K562 (cell line): ENCODE measurements around the gene FXYD1. TPM values are rescaled to one million over a fixed set of nuclear protein-coding genes. Genes with fewer than 3 reads are reported as not detected.
A peak's percentile ranks its signal among the peaks of the same experiment; 100 is the strongest.

ENCODE experiments used
- ARID2 ChIP-seq: fragments of 450-650 bp; IDR thresholded peaks from 2 replicates; pipeline ENCODE4 v1.6.1; 2017; ENCODE audit warnings: antibody characterized with exemption, mild to moderate bottlenecking
- BCOR ChIP-seq: fragments of 450-650 bp; IDR thresholded peaks from 2 replicates; pipeline ENCODE4 v1.6.1; 2016
- CTBP1 ChIP-seq: fragments of 450-650 bp; IDR thresholded peaks from 2 replicates; pipeline ENCODE4 v1.6.1; 2016; ENCODE audit warnings: borderline replicate concordance
- HSF4 ChIP-seq: fragments of 250-450 bp; sonication (Bioruptor Pico); IDR thresholded peaks from 2 replicates; pipeline ENCODE4 v2.1.2; 2022; ENCODE audit warnings: mild to moderate bottlenecking, moderate library complexity, borderline replicate concordance
- JUND ChIP-seq, 2 experiments: IDR thresholded peaks; 2 replicates in 1 of 2; 3 replicates in 1 of 2; pipeline ENCODE4 v1.6.1; 2011; ENCODE audit warnings: borderline replicate concordance in 2 of 2, low read depth in 2 of 2, low read length in 2 of 2, improper control_type of control experiment in 1 of 2, missing biosample characterization in 1 of 2, missing genetic modification characterization in 1 of 2, missing genetic modification reagents in 1 of 2
- MYBL2 ChIP-seq, 2 experiments: fragments of 450-650 bp in 1 of 2; sonication (generic) in 1 of 2; formaldehyde crosslinking in 1 of 2; IDR thresholded peaks; 2 replicates each; pipeline versions ENCODE4 v1.6.1 to v1.8.1; 2017 to 2022; ENCODE audit warnings: borderline replicate concordance in 1 of 2, inconsistent platforms in 1 of 2, low read depth in 1 of 2, mild to moderate bottlenecking in 1 of 2, missing genetic modification reagents in 1 of 2, moderate library complexity in 1 of 2
- NBN ChIP-seq: fragments of 450-650 bp; IDR thresholded peaks from 2 replicates; pipeline ENCODE4 v1.6.1; 2016; ENCODE audit warnings: low read depth, mild to moderate bottlenecking
- PHB2 ChIP-seq: fragments of 450-650 bp; IDR thresholded peaks from 2 replicates; pipeline ENCODE4 v1.6.1; 2017; ENCODE audit warnings: low read depth
- SMC3 ChIP-seq: conservative IDR thresholded peaks from 2 replicates; pipeline ENCODE4 v1.6.1; 2011; ENCODE audit warnings: low read depth, low read length, improper control_type of control experiment; ENCODE audit not compliant: insufficient read depth
- TGIF2 ChIP-seq: sonication (generic); formaldehyde crosslinking; IDR thresholded peaks from 2 replicates; pipeline ENCODE4 v1.8.1; 2022; ENCODE audit warnings: mild to moderate bottlenecking, missing genetic modification reagents, moderate library complexity
- XRCC5 ChIP-seq: fragments of 200-400 bp; formaldehyde crosslinking; IDR thresholded peaks from 2 replicates; pipeline ENCODE4 v1.6.1; 2017; ENCODE audit warnings: low read depth, mild to moderate bottlenecking, low read length
- ZBTB17 ChIP-seq: fragments of 450-650 bp; formaldehyde crosslinking; IDR thresholded peaks from 2 replicates; pipeline ENCODE4 v1.4.0; 2020; ENCODE audit warnings: mild to moderate bottlenecking
- polyA plus RNA-seq, 8 experiments: library from polyadenylated mRNA; depleted of rRNA in 4 of 8; stranded (reverse) in 5 of 8; unstranded in 3 of 8; fragments of >200 nt; fragmentation: Nextera tagmentation in 2 of 8; fragmentation: Illumina TruSeq in 1 of 8; extraction: Ambion mirVana in 2 of 8; extraction: Trizol in 1 of 8; gene quantifications; 2 replicates each; pipeline versions ENCODE4 v1.2.1 to v1.2.3, GENCODE V29; 2011 to 2014; ENCODE audit warnings: inconsistent platforms in 1 of 8, missing spikeins in 1 of 8
- total RNA-seq, 7 experiments: library from RNA; depleted of rRNA in 6 of 7; stranded (reverse); fragments of >200 nt in 6 of 7; fragmentation: Illumina TruSeq in 2 of 7; extraction: Trizol in 2 of 7; gene quantifications; 2 replicates each; pipeline versions ENCODE4 v1.2.1 to v1.2.3, GENCODE V29; 2011 to 2021; ENCODE audit warnings: low replicate concordance in 1 of 7
- TF ChIP-seq, protein P1 (sequence below): IDR thresholded peaks from 2 replicates; pipeline ENCODE4 v1.6.1; 2011; ENCODE audit warnings: borderline replicate concordance, low read depth, mild to moderate bottlenecking, moderate library complexity, low read length; ENCODE audit not compliant: insufficient read depth, poor library complexity, severe bottlenecking
- TF ChIP-seq, protein P2 (sequence below): fragments of 450-650 bp; IDR thresholded peaks from 2 replicates; pipeline ENCODE4 v1.6.1; 2016; ENCODE audit warnings: borderline replicate concordance
- TF ChIP-seq, protein P3 (sequence below): conservative IDR thresholded peaks from 2 replicates; pipeline ENCODE4 v1.6.1; 2011; ENCODE audit warnings: low read depth, mild to moderate bottlenecking, low read length; ENCODE audit not compliant: control insufficient read depth
- TF ChIP-seq, protein P4 (sequence below): fragments of 250-450 bp; sonication (Bioruptor Pico); IDR thresholded peaks from 2 replicates; pipeline ENCODE4 v1.4.0; 2020; ENCODE audit warnings: mild to moderate bottlenecking, moderate library complexity

The FXYD1 gene
- total and polyA plus RNA-seq, 9 of the 15 experiments (the other 6 are each of a cell fraction or from before 2014, with no cell fraction given) = 0.40 to 3.2 (median 1.8) TPM; not detected in 3

DNA sequence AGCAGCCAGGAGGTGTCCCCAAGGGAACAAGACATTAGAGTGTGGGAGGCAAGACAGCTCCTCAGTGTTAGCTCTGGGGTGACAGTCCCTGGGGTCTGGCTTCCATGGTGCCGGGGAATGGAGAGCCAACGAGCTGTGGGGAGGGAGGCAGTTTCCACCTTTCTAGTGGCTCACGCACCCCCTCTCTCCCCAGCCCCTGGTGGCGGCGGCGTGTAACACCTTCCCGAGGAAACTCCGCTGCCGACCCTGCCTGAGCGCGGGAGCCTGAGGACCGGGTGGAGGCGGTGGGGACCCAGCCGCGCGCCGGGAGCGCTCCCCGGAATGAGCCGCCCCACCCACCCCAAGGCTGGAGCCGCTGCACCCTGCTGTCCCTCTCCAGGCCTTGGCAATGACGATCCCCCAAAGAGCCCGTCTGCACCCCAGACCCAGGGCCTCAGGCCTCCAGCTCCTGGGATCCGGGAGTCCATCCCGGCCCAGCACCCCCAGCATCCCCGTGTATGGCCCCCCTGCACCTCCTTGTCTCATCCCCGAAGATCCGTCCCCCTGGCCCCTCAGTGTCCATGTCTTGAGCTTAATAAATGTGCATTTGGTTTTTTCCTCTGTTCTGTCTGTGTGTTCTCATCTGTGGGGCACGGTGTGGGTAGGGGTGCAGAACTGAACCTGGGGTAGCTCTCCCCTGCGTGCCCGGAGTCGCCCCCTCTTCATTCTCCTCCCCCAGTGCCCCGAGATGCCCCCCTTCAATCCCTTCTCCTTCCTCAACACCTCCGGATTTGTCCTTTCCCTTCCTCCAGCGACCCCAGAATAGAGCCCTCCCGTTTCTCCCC, 15.3 kb downstream of the FXYD1 start (continued):
- TF ChIP-seq, protein P1, sequence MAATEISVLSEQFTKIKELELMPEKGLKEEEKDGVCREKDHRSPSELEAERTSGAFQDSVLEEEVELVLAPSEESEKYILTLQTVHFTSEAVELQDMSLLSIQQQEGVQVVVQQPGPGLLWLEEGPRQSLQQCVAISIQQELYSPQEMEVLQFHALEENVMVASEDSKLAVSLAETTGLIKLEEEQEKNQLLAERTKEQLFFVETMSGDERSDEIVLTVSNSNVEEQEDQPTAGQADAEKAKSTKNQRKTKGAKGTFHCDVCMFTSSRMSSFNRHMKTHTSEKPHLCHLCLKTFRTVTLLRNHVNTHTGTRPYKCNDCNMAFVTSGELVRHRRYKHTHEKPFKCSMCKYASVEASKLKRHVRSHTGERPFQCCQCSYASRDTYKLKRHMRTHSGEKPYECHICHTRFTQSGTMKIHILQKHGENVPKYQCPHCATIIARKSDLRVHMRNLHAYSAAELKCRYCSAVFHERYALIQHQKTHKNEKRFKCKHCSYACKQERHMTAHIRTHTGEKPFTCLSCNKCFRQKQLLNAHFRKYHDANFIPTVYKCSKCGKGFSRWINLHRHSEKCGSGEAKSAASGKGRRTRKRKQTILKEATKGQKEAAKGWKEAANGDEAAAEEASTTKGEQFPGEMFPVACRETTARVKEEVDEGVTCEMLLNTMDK = peak; percentile 82
- TF ChIP-seq BCOR = no peak
- no peak for TF ChIP-seq NBN
- peak; percentile 33; the same call in 1 of the 2 replicates for TF ChIP-seq JUND (IDR thresholded peaks at IDR 0.05; ENCODE audit: borderline replicate concordance, low read depth, low read length)
- TF ChIP-seq JUND (tag; IDR thresholded peaks at IDR 0.05; ENCODE audit: borderline replicate concordance, low read depth, low read length) = no peak; the same call in 2 of the 3 replicates
- TF ChIP-seq MYBL2 (IDR thresholded peaks at IDR 0.05; ENCODE audit: low read depth) = no peak
- no peak for TF ChIP-seq MYBL2 (CRISPR knock-in tag; IDR thresholded peaks at IDR 0.05; ENCODE audit: borderline replicate concordance)
- TF ChIP-seq XRCC5 = peak; percentile 23; the same call in 1 of the 2 replicates
- TF ChIP-seq, protein P2, sequence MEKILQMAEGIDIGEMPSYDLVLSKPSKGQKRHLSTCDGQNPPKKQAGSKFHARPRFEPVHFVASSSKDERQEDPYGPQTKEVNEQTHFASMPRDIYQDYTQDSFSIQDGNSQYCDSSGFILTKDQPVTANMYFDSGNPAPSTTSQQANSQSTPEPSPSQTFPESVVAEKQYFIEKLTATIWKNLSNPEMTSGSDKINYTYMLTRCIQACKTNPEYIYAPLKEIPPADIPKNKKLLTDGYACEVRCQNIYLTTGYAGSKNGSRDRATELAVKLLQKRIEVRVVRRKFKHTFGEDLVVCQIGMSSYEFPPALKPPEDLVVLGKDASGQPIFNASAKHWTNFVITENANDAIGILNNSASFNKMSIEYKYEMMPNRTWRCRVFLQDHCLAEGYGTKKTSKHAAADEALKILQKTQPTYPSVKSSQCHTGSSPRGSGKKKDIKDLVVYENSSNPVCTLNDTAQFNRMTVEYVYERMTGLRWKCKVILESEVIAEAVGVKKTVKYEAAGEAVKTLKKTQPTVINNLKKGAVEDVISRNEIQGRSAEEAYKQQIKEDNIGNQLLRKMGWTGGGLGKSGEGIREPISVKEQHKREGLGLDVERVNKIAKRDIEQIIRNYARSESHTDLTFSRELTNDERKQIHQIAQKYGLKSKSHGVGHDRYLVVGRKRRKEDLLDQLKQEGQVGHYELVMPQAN = no peak
- TF ChIP-seq CTBP1 = 0 out of 2 replicates have a peak, but pooled peaks have one; percentile 35
- no peak for TF ChIP-seq PHB2
- TF ChIP-seq, protein P3, sequence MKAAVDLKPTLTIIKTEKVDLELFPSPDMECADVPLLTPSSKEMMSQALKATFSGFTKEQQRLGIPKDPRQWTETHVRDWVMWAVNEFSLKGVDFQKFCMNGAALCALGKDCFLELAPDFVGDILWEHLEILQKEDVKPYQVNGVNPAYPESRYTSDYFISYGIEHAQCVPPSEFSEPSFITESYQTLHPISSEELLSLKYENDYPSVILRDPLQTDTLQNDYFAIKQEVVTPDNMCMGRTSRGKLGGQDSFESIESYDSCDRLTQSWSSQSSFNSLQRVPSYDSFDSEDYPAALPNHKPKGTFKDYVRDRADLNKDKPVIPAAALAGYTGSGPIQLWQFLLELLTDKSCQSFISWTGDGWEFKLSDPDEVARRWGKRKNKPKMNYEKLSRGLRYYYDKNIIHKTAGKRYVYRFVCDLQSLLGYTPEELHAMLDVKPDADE = no peak
- TF ChIP-seq ZBTB17 (CRISPR knock-in tag) = no peak
- TF ChIP-seq HSF4 (CRISPR knock-in tag) = no peak
- TF ChIP-seq, protein P4, sequence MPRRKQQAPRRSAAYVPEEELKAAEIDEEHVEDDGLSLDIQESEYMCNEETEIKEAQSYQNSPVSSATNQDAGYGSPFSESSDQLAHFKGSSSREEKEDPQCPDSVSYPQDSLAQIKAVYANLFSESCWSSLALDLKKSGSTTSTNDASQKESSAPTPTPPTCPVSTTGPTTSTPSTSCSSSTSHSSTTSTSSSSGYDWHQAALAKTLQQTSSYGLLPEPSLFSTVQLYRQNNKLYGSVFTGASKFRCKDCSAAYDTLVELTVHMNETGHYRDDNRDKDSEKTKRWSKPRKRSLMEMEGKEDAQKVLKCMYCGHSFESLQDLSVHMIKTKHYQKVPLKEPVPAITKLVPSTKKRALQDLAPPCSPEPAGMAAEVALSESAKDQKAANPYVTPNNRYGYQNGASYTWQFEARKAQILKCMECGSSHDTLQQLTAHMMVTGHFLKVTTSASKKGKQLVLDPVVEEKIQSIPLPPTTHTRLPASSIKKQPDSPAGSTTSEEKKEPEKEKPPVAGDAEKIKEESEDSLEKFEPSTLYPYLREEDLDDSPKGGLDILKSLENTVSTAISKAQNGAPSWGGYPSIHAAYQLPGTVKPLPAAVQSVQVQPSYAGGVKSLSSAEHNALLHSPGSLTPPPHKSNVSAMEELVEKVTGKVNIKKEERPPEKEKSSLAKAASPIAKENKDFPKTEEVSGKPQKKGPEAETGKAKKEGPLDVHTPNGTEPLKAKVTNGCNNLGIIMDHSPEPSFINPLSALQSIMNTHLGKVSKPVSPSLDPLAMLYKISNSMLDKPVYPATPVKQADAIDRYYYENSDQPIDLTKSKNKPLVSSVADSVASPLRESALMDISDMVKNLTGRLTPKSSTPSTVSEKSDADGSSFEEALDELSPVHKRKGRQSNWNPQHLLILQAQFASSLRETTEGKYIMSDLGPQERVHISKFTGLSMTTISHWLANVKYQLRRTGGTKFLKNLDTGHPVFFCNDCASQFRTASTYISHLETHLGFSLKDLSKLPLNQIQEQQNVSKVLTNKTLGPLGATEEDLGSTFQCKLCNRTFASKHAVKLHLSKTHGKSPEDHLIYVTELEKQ (CRISPR knock-in tag) = no peak
- no peak for TF ChIP-seq TGIF2 (CRISPR knock-in tag)
- peak; percentile 46 for TF ChIP-seq SMC3
- TF ChIP-seq ARID2 = no peak
